GM21390 (cell line): ENCODE measurements around the gene CTU1.

Experiments used
- ATAC-seq: cut with Tn5 transposase; IDR thresholded peaks from one replicate; pipeline ENCODE4 v1.9.1; 2021; ENCODE audit not compliant: unreplicated experiment

The CTU1 gene

DNA sequence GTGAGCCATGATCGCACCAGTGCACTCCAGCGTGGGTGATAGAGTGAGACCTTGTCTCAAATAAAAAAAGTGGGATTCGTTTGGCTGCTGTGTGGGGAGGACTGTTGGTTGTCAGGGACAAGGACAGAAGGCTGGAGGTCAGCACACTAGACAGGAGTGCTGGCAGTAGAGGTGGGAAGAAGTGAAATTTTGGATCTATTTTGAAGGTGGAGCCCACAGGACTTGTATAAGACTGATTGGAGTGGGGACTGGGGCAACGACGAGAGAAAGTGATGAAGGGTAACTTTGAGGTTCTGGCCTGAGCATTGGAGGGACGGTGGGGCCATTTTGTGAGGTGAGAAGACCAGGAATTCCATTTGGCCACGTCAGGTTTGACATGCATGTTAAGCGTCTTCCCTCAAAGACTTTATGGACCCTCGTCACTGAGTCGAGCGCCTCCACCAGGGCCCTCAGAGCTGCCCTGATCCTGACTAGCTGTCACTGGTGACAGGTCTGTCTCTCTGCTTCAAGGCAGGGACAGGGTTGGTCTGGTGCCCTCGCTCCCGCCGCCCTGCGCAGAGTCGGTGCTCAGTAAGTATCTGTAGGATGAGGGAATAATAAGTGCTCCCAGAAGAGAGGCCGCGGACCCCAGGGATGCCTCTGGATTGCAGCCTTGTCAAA, 673 bp downstream of the CTU1 start:
- no peak for ATAC-seq

- ATAC-seq = no peak
These were observed 4.3 kb downstream of the CTU1 start for GRCh38 chr19:51103926-51104341.

DNA sequence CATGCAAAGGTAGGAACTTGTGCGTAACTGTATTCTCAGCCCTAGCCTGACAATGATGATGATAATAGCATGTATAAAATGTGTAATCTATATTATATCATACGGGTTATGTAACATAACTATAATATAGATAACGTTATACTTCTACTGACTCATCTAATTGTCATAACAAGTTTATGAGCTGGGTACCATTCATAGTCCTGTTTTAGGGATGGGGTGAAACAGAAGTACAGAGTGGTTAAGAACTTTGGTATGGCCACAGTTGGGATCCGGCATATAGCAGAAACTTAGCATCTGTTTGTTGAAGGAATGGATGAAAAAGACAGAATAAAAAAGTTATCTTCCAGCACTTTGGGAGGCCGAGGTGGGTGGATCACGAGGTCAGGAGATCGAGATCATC, 5.2 kb downstream of the CTU1 start:
- no peak for ATAC-seq

DNA sequence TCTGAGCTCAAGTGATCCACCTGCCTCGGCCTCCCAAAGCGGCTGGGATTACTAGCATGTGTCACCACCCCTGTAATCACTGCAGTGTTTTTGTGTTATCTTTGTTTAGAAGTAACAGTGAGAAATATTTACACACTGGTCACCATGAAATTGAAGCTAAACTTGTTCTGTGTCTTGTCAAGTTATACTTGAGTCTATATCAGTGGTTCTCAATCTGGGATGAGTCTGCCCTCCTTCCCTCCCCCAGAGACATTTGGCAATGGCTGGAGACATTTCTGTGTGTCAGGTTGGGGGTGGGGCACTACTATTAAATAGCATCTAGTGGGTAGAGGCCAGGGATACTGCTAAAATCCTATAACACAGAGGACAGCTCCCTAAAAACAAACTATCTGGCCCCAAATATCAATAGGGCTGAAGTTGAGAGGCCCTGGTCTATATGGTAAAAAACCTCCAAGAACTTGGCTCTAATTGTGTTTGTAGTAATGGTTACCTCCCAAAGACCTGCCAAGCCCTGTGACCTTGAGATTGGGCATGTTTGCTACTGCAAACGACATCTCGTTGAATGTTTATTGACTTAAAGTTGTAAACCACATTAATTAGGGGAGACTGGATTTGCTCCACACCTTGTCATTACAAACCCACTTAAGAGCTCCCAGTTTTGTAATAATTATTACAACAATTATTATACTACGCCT, 6.9 kb downstream of the CTU1 start:
- no peak for ATAC-seq

DNA sequence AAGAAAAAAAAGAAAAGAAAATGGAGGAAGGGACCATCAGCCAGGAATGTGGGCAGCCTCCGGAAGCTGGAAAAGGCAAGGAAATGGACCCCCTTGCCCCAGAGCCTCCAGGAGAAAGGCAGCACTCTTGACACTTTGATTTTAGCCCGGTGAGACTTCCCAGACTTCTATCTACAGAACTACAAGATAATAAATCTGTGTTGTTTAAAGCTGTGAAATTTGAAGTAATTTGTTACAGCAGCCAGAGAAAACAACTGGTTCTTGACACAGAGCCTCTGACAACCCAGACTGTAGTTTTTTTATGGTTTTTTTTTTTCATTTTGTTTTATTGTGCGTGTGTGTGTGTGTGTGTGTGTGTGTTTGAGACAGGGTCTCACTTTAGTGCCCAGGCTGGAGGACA, 7.6 kb downstream of the CTU1 start:
- ATAC-seq = no peak

- no peak for ATAC-seq
These were observed 9.2 kb downstream of the CTU1 start for GRCh38 chr19:51099047-51099382.

DNA sequence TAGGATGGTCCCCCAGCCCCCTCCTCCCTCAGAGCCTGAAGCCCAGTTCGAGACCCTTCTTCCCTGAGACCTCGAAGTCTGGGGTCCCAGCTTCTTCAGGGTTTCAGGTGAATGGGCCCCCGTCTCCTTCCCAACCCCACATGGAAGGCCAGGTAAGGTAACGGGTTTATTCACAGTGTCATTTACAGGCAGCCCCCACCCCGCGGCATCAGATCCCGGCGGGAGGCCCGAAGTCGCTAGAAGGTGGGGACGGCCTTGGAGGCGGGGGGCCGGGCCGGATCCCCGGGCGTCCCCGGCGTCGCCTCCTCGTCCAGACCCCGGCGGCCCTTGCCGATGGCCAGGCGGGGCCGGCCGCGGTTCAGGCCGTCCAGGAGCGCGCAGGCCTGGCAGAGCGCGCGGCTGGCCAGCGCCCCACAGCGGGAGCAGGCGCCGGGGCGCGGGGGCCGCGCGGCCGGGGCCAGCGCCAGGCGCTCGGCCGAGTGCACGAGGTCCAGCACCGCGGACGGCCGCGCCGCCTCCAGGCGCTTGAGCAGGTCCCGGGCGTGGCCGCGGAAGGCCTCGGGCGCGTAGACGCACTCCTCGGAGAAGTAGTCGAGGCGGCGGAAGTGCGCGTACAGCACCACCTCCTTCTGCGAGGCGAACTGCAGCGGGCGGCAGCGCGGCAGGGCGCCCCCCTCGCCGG, 9.7 kb downstream of the CTU1 start:
- no peak for ATAC-seq

GRCh38 chr19:51097796-51098195, 10.4 kb downstream of the CTU1 start:
- ATAC-seq = no peak

- ATAC-seq = no peak
These were observed 11.0 kb downstream of the CTU1 start for GRCh38 chr19:51097166-51097738.

- ATAC-seq = no peak
These were observed 11.6 kb downstream of the CTU1 start for GRCh38 chr19:51096473-51097165.

DNA sequence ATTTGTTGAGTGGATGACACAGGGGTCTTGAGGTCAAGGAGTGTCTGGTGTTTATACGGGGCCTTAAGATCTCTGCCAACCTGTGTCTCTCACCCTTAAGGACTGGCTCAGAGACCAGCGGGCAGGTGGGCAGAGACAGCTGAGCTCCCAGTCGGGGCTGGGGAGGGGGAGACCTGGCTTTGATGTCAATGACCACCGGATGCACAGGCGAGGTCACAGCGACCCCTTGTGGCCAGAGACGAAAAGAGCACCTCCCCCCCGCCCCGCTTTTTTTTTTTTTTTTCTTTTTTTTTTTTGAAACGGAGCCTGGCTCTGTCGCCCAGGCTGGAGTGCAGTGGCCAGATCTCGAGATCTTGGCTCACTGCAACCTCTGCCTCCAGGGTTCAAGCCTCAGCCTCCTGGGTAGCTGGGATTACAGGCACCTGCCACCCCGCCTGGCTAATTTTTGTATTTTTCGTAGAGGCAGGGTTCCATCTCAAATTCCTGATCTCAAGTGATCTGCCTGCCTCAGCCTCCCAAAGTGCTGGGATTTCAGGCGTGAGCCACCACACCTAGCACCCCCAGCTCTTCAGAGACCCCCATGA, 13.4 kb downstream of the CTU1 start:
- ATAC-seq = no peak

DNA sequence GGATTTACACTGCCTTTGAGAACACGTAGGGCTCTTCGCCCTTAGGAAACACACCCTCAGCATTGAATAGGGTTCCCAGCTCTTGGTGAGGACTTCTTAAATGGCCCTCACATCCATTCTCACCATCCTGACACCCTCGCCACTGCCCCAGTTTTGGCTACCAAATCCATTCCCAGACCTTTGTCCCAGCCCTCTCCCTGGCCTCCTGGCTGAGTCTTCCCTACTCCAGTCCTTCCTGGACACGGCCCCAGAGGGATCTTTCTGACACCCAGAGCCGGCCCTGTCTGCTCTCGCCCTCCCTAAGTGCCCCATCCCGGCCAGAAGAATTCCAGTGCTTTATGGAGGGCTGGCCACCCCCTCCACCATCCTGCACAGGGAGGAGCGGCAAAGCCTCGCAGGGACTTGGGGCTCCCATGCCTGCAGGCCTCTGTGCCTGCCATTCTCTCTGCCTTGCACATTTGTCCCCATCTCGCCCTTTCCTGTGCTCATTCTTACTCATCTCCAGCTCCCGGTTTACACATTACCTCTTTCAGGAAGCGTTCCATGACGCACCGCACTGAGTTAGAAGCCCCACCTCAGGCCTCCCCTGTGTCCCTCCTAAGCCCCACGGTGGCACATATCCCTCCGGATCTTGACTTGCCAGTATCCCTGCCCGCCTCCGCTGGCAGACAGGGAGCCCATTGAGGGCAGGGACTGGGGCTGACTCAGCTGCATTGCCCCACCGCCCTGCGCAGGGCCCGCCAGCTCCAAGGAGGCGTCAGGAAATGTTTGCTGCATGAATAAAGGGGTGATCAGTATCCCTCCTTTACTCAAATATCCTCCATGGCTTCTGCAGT, 14.5 kb downstream of the CTU1 start:
- ATAC-seq = no peak

- no peak for ATAC-seq
These were observed 15.1 kb downstream of the CTU1 start for GRCh38 chr19:51093101-51093500.

- ATAC-seq = no peak
These were observed 16.0 kb downstream of the CTU1 start for GRCh38 chr19:51091895-51092873.

GRCh38 chr19:51091126-51091525, 17.1 kb downstream of the CTU1 start:
- ATAC-seq = no peak

DNA sequence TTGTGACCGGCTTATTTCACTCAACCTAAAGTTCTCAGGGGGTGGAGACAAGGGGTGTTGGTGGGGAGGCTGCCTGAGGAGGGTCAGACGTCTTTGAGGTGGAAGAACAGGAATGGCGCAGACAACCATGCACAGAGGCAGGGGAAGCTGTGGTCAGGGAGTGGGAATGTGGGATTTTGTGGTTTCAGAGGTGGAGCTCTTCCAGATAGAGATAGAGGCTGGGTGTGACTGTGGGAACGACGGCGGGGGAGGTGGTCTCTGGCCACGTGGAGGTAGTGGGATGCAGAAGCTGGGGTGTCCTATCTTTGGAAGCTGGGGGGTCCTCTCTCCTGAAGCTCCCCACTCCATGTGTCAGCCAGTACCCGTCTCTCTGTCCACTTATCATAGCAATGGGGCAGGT, 17.7 kb downstream of the CTU1 start:
- ATAC-seq = no peak

GRCh38 chr19:51089786-51090185, 18.4 kb downstream of the CTU1 start:
- ATAC-seq = no peak

- no peak for ATAC-seq
These were observed 21.9 kb downstream of the CTU1 start for GRCh38 chr19:51086153-51086850.
